Subcutaneous adipose tissue (tissue), 4 donors: ENCODE results near the gene CCDC117. TPM values are rescaled to one million over a fixed set of nuclear protein-coding genes. Genes with fewer than 3 reads are reported as not detected.

ENCODE experiments used
- CTCF ChIP-seq: fragments of 450-650 bp; IDR thresholded peaks from one replicate; pipeline ENCODE4 v1.5.1; 2016; ENCODE audit warnings: low read depth, mild to moderate bottlenecking, control low read depth, antibody characterized with exemption, moderate library complexity
- total RNA-seq, 4 donors: library from RNA; depleted of rRNA; stranded (reverse); fragments of >200 nt; gene quantifications; one replicate each; pipeline ENCODE4 v1.1.0, GENCODE V29; 2016

Gene CCDC117
- total RNA-seq, 4 donors from 2014 or later: 17.1 to 21.5 (median 18.4) TPM

DNA sequence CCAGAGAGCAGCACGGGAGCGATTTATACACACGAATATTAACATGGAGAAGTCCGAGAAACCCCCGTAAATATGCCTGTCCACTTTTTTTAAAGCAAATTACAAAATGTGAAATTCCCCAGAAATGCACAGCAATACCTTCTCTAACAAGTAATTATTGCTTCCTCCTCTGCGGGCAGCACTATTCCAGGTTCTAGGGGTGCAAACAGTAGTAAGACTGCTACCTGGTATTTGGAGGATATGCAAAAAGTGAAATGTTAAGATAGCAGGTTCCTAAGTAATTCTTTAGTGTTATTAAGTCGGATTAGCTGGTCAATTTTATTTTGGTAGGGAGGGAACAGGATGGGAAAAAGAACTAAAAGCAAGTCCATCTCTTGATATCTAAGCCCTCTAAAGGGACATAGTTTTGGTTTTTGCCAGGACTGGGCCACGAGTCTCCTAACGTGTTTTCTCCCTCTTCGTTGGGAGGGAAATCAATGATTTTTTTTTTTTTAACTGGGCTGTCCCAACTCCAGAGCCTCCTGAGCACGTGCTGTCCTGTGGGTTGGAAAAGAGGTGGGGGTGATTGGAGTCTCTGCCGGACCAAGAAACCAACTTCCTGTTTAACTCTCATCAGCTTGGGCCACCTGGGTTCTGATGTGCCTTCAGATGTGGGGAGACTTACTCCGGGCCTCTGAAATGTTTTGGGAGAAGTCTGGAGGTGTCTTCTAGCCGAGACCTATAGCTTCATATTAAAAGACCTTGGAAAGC lies 29.5 kb downstream of the CCDC117 start:
- TF ChIP-seq CTCF: no peak

GRCh38 chr22:28802595-28803123 lies 30.2 kb downstream of the CCDC117 start:
- TF ChIP-seq CTCF: no peak

DNA sequence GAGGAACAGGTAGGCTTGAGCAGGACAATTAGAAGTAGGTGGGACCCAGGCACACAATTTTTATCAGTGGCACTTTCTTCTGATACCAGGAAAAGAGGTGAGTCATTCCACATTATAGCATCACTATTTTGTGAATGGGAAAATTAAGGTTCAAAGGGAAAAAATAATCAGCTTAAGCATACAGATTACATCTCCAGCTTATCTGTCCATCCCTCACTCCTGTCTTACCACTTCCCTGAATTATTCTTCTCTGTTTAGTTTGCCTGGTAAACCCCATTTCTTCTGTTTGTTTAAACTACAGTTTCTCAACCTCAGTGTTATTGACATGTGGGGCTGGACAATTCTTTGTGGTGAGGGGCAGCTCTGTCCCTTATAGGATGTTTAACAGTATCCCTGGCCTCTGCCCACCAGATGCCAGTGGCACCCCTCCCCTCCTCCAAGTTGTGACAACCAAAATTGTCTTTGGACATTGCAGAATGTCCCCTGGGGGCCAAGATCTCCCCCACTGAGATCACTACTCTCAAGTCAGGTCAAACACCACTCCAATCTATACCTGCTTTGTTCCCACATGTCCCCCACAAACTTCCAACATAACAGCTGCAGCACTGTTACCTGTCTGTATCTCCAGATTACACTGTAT lies 36.3 kb downstream of the CCDC117 start:
- no peak for TF ChIP-seq CTCF

- no peak for TF ChIP-seq CTCF
Observed at GRCh38 chr22:28810821-28811491, 38.5 kb downstream of the CCDC117 start.

- no peak for TF ChIP-seq CTCF
Observed at GRCh38 chr22:28812516-28812915, 40.0 kb downstream of the CCDC117 start.

DNA sequence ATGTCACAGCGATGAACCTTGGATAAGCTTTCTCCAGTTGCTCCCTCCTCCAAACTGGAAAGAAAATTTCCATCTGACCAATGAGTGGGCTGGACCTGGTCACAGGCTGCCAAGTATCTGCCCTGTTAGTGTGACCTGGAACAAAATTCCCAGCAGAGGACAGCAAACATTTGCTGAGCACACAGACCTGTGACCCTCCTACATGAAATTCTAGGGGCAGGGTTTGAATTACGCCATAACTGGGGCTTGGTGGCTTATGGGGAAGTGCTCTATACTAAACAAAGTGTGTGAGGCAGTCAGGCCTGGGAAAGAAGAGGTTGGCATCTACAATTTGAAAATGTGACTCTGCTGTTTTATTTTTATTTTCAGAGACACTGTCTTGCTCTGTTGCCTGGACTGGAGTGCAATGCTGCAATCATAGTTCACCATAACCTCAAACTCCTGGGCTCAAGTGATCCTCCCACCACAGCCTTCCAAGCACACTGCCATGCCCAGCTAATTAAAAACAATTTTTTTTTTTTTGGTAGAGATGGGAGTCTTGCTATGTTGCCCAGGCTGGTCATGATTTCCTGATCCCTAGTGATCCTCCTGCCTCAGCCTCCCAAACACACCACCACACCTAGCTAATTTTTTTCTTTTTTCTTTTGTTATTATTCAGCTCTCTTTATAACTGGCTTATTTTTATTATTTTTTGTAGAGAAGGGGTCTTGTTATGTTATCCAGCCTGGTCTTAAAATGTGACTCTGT lies 41.5 kb downstream of the CCDC117 start:
- TF ChIP-seq CTCF: no peak
